Measurements from ENCODE around the gene OPRD1.

Gene OPRD1

GRCh38 chr1:28914228-28915030, 102.5 kb downstream of the OPRD1 start, which contains the start of gene EPB41:
Gene EPB41 (plus strand): TSS chr1:28914569. CDS start chr1:28987438, 72,869 bp downstream.
- peak in 1 of 2 experiments; percentile 76 for DNase-seq

GRCh38 chr1:28915031-28915895, 103.3 kb downstream of the OPRD1 start:
- no peak for DNase-seq

- no peak for DNase-seq
Measured at GRCh38 chr1:28917757-28918118, 105.8 kb downstream of the OPRD1 start.

Data from SW 1271 (cell line).